ENCODE data around the gene DGAT2.

The DGAT2 gene

DNA sequence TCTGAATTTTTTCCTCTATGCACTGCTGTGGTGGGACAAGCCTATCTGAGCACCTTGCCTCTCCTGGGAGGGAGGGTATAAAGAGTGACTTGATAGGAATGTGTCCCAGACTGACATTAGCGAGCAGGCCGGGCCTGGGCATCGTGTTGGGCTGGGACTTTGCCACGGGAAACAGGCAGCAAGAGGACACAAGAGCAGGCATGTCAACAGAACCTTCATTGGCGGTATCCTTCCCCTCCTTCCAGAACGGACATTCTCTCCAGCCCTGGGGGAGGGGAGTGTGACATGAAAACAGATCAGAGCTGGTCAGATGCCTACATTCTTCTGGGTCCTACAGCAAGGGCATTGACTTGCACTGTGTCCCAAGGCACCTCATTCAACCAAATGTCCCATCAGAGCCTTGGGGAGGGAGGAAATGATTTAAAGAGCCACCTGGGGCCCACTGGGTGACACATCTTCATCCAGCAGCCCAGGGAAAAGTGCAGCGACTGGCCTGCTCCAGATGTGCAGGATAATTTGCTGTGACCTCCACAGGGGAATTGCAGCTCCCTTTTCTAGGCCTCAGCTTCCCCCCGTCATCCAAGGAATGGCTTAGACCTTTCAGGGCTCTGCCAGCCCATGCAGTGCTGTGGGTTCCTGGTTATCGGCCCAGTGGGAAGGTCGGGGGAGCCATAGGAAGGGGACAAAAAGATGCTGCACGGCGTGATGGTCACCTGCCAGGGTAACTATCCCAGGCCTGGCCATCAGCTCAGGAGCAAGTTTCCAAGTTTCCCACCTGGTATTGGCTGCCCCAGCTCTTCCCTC is 24.6 kb downstream of the DGAT2 start:
- Histone ChIP-seq H4K20me1 (ENCODE audit: low read depth, low read length) (no peaks in the 10 kb centered on the region), H2AFZ (ENCODE audit: low read depth, low read length, severe bottlenecking) (no peak overlapping the region), H3F3A (ENCODE audit: insufficient read depth) (no peaks in the 10 kb centered on the region), H3K4me3 (ENCODE audit: insufficient read depth, low read length, poor library complexity, severe bottlenecking) (no peak overlapping the region), H3K27ac (ENCODE audit: low read depth, low read length) (no peak overlapping the region), H3K4me2 (ENCODE audit: low read depth, low read length, poor library complexity, severe bottlenecking) (no peak overlapping the region), H3K27me3 (ENCODE audit: low read length) (no peaks in the 10 kb centered on the region), H3K9me3 (ENCODE audit: insufficient read depth, low read length) (no peaks in the 10 kb centered on the region), H3K36me3 (ENCODE audit: low read length) (no peaks in the 10 kb centered on the region), H3K9ac (ENCODE audit: low read length) (no peak overlapping the region), H3K79me2 (ENCODE audit: insufficient read depth, low read length) (no peaks in the 10 kb centered on the region), H3K9me2 (replicated peaks; ENCODE audit: insufficient read depth, low read length) (no peaks in the 10 kb centered on the region)
- TF ChIP-seq, protein P1, sequence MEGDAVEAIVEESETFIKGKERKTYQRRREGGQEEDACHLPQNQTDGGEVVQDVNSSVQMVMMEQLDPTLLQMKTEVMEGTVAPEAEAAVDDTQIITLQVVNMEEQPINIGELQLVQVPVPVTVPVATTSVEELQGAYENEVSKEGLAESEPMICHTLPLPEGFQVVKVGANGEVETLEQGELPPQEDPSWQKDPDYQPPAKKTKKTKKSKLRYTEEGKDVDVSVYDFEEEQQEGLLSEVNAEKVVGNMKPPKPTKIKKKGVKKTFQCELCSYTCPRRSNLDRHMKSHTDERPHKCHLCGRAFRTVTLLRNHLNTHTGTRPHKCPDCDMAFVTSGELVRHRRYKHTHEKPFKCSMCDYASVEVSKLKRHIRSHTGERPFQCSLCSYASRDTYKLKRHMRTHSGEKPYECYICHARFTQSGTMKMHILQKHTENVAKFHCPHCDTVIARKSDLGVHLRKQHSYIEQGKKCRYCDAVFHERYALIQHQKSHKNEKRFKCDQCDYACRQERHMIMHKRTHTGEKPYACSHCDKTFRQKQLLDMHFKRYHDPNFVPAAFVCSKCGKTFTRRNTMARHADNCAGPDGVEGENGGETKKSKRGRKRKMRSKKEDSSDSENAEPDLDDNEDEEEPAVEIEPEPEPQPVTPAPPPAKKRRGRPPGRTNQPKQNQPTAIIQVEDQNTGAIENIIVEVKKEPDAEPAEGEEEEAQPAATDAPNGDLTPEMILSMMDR (IDR thresholded peaks at IDR 0.05; ENCODE audit: insufficient read depth, low read length, poor library complexity, severe bottlenecking), result no peak
- TF ChIP-seq EZH2phosphoT487 (conservative IDR thresholded peaks at IDR 0.05; ENCODE audit: low read length), result no peak

GRCh38 chr11:75793966-75794365 is 25.4 kb downstream of the DGAT2 start:
- no peaks in the 10 kb centered on the region for H3K9me2 ChIP-seq (replicated peaks; ENCODE audit: insufficient read depth, low read length)
- no peak overlapping the region for H3K27ac ChIP-seq (ENCODE audit: low read depth, low read length)
- H4K20me1 ChIP-seq (ENCODE audit: low read depth, low read length), result no peaks in the 10 kb centered on the region
- no peaks in the 10 kb centered on the region for H3K9me3 ChIP-seq (ENCODE audit: insufficient read depth, low read length)
- H3K4me2 ChIP-seq (ENCODE audit: low read depth, low read length, poor library complexity, severe bottlenecking), result no peak overlapping the region
- H3K27me3 ChIP-seq (ENCODE audit: low read length), result no peaks in the 10 kb centered on the region
- TF ChIP-seq, protein P1 (IDR thresholded peaks at IDR 0.05; ENCODE audit: insufficient read depth, low read length, poor library complexity, severe bottlenecking), result no peak
- TF ChIP-seq EZH2phosphoT487 (conservative IDR thresholded peaks at IDR 0.05; ENCODE audit: low read length), result no peak
- no peaks in the 10 kb centered on the region for H3K79me2 ChIP-seq (ENCODE audit: insufficient read depth, low read length)
- H3K9ac ChIP-seq (ENCODE audit: low read length), result no peak overlapping the region
- no peak overlapping the region for H3K4me3 ChIP-seq (ENCODE audit: insufficient read depth, low read length, poor library complexity, severe bottlenecking)
- H2AFZ ChIP-seq (ENCODE audit: low read depth, low read length, severe bottlenecking), result no peak overlapping the region
- no peaks in the 10 kb centered on the region for H3F3A ChIP-seq (ENCODE audit: insufficient read depth)
- no peaks in the 10 kb centered on the region for H3K36me3 ChIP-seq (ENCODE audit: low read length)

DNA sequence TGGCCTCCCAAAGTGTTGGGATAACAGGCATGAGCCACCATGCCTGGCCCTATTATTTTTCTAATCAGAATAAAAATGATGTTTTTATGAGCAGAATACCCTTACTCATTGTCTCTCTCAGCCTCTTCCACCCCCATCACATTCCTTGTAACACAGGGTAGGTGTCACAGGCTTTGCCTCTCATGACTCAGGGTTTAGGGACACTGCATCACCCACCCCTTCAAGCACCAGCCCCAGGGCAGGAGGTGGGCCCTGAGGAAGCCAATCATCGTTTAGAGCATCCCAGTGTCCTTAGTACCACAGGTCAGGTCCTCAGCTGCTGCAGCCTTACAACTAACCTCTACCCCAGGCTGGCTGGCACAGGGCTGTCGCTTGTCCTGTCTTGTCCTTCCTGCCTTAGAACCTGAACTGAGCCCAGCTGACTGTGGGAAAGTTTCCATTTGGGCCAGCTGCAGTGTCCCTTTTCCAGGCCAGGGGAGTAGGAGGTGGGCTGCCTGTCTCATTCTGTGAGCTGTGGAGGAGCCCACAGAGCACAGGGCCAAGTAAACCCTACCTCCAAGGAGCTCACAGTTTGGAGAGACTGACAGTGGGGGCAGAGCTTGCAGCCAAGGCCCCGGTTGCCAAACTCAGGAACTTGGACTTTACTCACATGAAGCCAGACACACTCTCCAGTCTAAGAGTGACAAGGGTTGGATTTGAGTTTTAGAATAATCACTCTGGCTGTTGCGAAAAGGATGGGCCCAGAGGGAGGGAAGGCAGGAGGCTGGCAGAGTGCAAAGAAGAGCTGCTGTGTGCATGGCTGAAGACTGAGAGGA is 26.9 kb downstream of the DGAT2 start:
- Histone ChIP-seq H3K4me3 (ENCODE audit: insufficient read depth, low read length, poor library complexity, severe bottlenecking) (no peak overlapping the region), H3K9me2 (replicated peaks; ENCODE audit: insufficient read depth, low read length) (no peaks in the 10 kb centered on the region), H3K79me2 (ENCODE audit: insufficient read depth, low read length) (no peaks in the 10 kb centered on the region), H3F3A (ENCODE audit: insufficient read depth) (no peaks in the 10 kb centered on the region), H4K20me1 (ENCODE audit: low read depth, low read length) (no peaks in the 10 kb centered on the region), H3K27me3 (ENCODE audit: low read length) (no peaks in the 10 kb centered on the region), H3K4me2 (ENCODE audit: low read depth, low read length, poor library complexity, severe bottlenecking) (no peak overlapping the region), H2AFZ (ENCODE audit: low read depth, low read length, severe bottlenecking) (no peak overlapping the region), H3K9ac (ENCODE audit: low read length) (no peak overlapping the region), H3K27ac (ENCODE audit: low read depth, low read length) (no peak overlapping the region), H3K9me3 (ENCODE audit: insufficient read depth, low read length) (no peaks in the 10 kb centered on the region), H3K36me3 (ENCODE audit: low read length) (no peaks in the 10 kb centered on the region)
- TF ChIP-seq, protein P1 (IDR thresholded peaks at IDR 0.05; ENCODE audit: insufficient read depth, low read length, poor library complexity, severe bottlenecking), result no peak
- TF ChIP-seq EZH2phosphoT487 (conservative IDR thresholded peaks at IDR 0.05; ENCODE audit: low read length), result no peak

Data from SU-DHL-6 (cell line).